Measurements from ENCODE around the gene CLOCK. TPM values are rescaled to one million over a fixed set of nuclear protein-coding genes. Genes with fewer than 3 reads are reported as not detected.
A peak's percentile ranks its signal among the peaks of the same experiment; 100 is the strongest.
"Not testable (repeated sequence)": the region's sequence is repeated elsewhere in the genome, so short reads cannot be mapped to it uniquely, and the experiment has no call there.

Gene CLOCK
- total RNA-seq, 8 experiments from 2014 or later, result 12.0 to 37.7 (median 17.5) TPM

DNA sequence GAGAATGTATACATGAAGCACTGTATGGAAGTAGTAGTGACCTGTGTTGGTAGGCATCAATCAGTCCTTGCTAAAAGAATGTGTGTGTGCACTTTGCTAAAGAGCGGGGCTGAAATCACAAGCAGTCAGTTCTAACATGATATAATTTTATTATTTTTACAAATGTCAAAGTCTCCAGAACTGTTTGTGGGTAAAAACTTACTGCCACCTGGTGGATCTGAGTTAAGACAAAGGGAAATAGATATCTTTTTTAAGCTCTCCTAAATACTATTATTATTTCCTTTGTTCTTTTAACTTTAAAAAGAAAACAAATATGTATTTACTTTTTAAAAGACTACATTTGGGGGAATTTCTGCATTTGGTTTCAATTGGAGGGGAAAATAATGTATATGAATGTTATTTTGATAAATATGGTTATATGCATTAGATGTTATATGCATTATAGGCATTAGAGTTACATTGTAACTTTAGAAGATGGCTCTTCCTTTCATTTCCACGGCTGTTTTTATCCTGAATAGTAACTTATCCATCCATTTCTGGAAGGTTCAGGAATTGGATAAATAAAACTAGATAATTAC, 7.8 kb upstream of the CLOCK start:
- no peak overlapping the region for H3K4me3 ChIP-seq
- no peaks in the 10 kb centered on the region for H3K4me1 ChIP-seq (replicated peaks in 1 of 2)
- no peak overlapping the region for H3K27ac ChIP-seq
- peak in 2 of 8 experiments; percentile 13 to 18 for ATAC-seq (replicated peaks in 6 of 8)
- 0 to 88% (median 67%) methylated on average over 1 to 2 of the region's 2 CpGs for WGBS, 10 experiments
- in situ Hi-C loops (cut with MboI; ENCODE audit: low pct_unique_long_range_greater_than_20kb in 2 of 9, low sequenced_read_pairs in 9 of 9, unreplicated experiment in 9 of 9), result loop anchor here in 1 of 9 experiments (25.0 kb wide), 1 partner anchor 183 kb away; no protein-coding TSS in a partner anchor

DNA sequence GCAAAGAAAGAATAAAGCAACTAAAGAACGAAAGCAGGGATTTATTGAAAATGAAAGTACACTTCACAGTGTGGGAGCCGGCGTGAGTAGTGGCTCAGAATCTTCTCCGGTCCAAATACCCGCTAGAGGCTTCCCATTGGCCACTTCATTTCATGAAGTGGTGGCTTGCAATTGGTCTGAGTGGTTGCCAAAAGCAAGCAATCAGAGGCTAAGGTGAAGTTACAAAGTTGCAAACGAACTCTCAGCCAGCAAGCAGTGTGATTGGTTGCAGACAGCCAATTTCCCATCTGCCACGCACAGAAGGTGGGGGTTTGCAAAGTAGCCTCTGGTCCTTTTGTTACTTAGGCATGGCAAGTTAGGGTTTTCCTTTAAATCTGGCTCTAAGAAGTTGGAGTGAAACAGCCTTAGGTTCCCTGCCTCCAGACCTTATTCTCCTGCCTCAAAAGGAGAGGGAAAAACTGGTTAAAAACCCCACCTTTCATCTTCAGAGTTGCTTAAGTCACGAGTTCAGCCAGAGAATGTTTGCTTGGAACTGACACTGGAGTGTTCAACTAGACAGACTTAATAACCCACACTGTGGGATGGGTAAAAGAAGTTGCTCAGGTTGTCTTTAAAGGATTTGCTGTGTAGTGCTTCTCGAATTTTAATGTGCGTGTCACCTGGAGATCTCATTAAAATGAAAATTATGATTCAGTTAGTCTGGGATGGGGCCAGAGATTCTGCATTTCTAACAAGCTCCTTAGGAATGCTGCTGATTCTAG, 6.9 kb upstream of the CLOCK start:
- peak in 3 of 8 experiments; percentile 97 to 98 (median 97) for ATAC-seq (replicated peaks in 6 of 8)
- Histone ChIP-seq H3K4me1 (replicated peaks in 1 of 2) (peaks cover 2% of the 10 kb centered on the region in 2 donors), H3K4me3 (no peak overlapping the region), H3K27ac (no peak overlapping the region)
- in situ Hi-C loops (cut with MboI; ENCODE audit: low pct_unique_long_range_greater_than_20kb in 2 of 9, low sequenced_read_pairs in 9 of 9, unreplicated experiment in 9 of 9), result loop anchor here in 1 of 9 experiments (25.0 kb wide), 1 partner anchor 184 kb away; no protein-coding TSS in a partner anchor
- 30 to 100% (median 73%) methylated on average over 1 to 10 of the region's 10 CpGs; no CpG with 5 or more reads in 1 of the 10 experiments for WGBS, 10 experiments

DNA sequence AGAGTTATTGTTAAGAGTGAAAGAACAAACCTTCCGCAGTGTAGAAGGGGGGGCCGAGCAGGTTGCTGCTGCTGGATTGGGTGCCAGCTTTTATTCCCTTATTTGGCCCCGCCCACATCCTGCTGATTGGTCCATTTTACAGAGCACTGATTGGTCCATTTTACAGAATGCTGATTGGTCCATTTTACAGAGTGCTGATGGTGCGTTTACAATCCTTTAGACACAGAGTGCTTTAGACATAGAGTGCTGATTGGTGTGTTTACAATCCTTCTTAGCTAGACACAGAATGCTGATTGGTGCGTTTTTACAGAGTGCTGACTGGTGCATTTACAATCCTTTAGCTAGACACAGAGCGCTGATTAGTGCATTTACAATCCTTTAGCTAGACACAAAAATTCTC, 5.3 kb upstream of the CLOCK start:
- not testable (repeated sequence) for ATAC-seq (replicated peaks in 6 of 8); H3K27ac ChIP-seq; H3K4me1 ChIP-seq (replicated peaks in 1 of 2); H3K4me3 ChIP-seq
- WGBS, 10 experiments, result 67 to 100% (median 93%) methylated on average over 1 to 6 of the region's 6 CpGs; no CpG with 5 or more reads in 3 of the 10 experiments
- in situ Hi-C loops (cut with MboI; ENCODE audit: low pct_unique_long_range_greater_than_20kb in 2 of 9, low sequenced_read_pairs in 9 of 9, unreplicated experiment in 9 of 9), result loop anchor here in 1 of 9 experiments (25.0 kb wide), 1 partner anchor 185 kb away; no protein-coding TSS in a partner anchor

DNA sequence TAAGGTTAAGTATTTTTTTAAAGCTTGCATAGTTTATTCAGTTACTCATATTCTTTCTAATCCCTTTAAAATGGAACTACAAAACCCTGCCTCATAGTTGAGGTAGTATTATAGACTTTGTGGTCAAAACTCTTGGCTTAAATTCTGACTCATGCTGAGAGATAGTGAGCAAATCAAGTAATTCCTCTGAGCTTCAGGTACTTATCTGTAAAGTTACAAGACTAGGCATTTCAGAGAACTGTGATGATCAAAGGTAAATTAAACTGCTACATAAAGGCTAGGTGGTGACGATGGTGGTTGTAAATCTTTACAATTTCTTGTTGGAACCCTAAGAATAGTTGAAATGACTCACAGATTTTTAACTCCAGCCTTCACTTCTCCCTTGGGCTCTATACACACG, 3.2 kb upstream of the CLOCK start:
- WGBS, 10 experiments, result 13 to 100% (median 67%) methylated on average over 1 to 2 of the region's 2 CpGs; no CpG with 5 or more reads in 3 of the 10 experiments
- peaks cover 8 to 9% of the 10 kb centered on the region in 2 donors for H3K4me1 ChIP-seq (replicated peaks in 1 of 2)
- ATAC-seq (replicated peaks in 6 of 8), result no peak
- no peak overlapping the region for H3K27ac ChIP-seq
- no peak overlapping the region for H3K4me3 ChIP-seq
- in situ Hi-C loops (cut with MboI; ENCODE audit: low pct_unique_long_range_greater_than_20kb in 2 of 9, low sequenced_read_pairs in 9 of 9, unreplicated experiment in 9 of 9), result loop anchor here in 1 of 9 experiments (25.0 kb wide), 1 partner anchor 187 kb away; no protein-coding TSS in a partner anchor

DNA sequence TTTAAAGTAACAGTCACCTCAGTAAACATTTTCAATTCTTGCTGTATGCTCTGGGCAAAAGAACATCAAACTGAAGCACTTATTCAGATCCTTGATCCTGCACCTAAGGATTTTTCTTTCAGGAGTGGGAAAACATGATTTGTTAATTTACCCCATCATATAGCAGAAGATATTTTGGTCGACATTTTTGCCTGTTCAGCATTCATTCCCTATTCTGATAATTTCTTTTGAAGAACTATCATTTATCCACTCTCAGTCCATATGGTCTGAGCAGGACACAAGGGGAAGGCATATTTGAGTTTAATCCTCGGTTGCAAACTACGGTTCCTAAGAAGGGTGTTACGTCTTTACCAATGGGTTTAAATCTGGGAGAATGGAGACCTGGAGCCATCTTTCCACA, 1.2 kb upstream of the CLOCK start:
- 0 to 60% (median 32%) methylated on average over 1 to 4 of the region's 4 CpGs; no CpG with 5 or more reads in 3 of the 10 experiments for WGBS, 10 experiments
- Histone ChIP-seq H3K27ac (peak overlapping the region; percentile 94 to 95), H3K4me3 (peak overlapping the region; percentile 73 to 92 (median 87)), H3K4me1 (replicated peaks in 1 of 2) (peaks cover 9 to 17% of the 10 kb centered on the region in 2 donors)
- ATAC-seq (replicated peaks in 6 of 8), result no peak
- in situ Hi-C loops (cut with MboI; ENCODE audit: low pct_unique_long_range_greater_than_20kb in 2 of 9, low sequenced_read_pairs in 9 of 9, unreplicated experiment in 9 of 9), result no loop called here

DNA sequence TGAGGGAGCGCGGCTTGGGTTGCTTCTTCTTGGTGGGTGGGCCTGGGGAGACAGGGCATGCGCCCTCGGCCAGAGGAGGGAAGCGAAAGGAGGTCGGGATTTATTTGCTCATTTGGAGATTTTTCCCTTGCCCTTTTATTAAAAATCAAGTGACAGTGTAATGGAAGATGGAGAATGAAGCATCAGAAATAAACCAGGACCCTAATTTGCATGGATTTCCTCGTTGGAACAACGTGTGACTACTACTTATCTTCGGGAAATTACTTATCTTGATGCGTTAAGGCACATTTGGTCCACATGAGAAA, 709 bp upstream of the CLOCK start:
- Histone ChIP-seq H3K4me3 (peak overlapping the region; percentile 73 to 92 (median 87)), H3K27ac (peak overlapping the region; percentile 94 to 95), H3K4me1 (replicated peaks in 1 of 2) (peaks cover 9 to 17% of the 10 kb centered on the region in 2 donors)
- in situ Hi-C loops (cut with MboI; ENCODE audit: low pct_unique_long_range_greater_than_20kb in 2 of 9, low sequenced_read_pairs in 9 of 9, unreplicated experiment in 9 of 9), result no loop called here
- peak in 5 of 8 experiments; percentile 18 to 30 (median 24) for ATAC-seq (replicated peaks in 6 of 8)
- 0 to 8% (median 1%) methylated on average over 3 to 10 of the region's 10 CpGs; no CpG with 5 or more reads in 3 of the 10 experiments for WGBS, 10 experiments

DNA sequence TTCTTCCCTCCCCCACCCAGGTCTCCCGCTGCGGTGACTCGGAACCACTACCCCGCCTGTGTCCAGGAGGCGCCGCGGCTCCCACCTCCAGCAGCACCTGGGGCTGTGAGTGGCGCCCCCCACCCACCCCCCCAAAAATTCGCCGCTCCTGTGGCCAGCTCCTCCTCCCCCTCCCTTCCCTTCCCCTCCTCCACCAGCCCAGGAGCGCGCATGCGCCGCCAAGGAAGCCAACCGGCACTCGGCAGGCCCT, 278 bp downstream of the CLOCK start:
- H3K4me1 ChIP-seq (replicated peaks in 1 of 2), result peaks cover 9 to 17% of the 10 kb centered on the region in 2 donors
- no CpG with 5 or more reads among the region's 16 CpGs for WGBS, 10 experiments
- peak in 3 of 8 experiments; percentile 34 to 68 (median 44) for ATAC-seq (replicated peaks in 6 of 8)
- H3K27ac ChIP-seq, result peak overlapping the region; percentile 94 to 95
- in situ Hi-C loops (cut with MboI; ENCODE audit: low pct_unique_long_range_greater_than_20kb in 2 of 9, low sequenced_read_pairs in 9 of 9, unreplicated experiment in 9 of 9), result no loop called here
- peak overlapping the region; percentile 73 to 92 (median 87) for H3K4me3 ChIP-seq

DNA sequence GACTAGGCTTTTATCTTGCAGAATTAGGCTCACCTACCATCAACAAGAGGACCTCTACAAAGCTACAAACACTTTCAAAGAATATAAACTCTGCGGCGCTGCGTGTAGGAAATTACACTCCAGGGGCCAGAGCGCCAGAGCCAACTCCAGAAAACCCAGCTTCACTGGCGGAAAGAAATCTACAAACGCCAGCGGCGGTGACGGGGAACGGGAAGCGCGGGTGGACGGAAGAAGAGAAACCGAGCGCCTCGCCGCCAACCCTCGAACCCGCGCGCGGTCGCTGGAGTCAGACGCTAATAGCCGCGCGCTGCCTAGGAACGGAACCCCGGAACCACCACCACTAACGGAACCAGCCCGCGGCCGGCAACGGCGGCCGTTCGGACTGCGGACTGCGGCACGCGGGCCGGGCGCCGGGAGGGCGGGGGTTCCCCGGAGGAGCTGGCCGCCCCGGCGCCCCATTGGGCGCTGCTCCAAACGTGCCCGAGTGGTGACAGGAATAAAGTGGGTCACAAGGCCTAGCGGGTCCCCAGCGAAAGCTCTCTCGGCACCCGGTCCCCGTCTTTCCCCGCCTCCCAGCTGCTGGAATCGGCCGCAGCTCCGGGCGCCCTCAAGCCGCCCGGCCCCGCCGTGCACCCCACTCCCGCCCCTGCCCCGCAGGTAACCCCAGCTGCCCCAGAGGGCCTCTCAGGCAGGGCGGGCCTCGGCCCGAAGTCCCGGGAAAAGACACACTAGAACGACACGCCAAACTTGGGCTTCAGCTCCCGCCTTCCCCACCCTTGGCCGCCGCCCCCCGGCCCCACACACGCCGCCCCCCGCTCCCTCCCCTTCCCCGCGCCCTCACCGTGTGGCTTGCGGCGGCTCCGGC, 836 bp downstream of the CLOCK start:
- 0 to 5% (median 2%) methylated on average over 1 to 18 of the region's 87 CpGs; no CpG with 5 or more reads in 2 of the 10 experiments for WGBS, 10 experiments
- ATAC-seq (replicated peaks in 6 of 8), result peak; percentile 64 to 79 (median 74)
- peaks cover 9 to 17% of the 10 kb centered on the region in 2 donors for H3K4me1 ChIP-seq (replicated peaks in 1 of 2)
- H3K4me3 ChIP-seq, result peak overlapping the region; percentile 73 to 92 (median 87)
- peak overlapping the region; percentile 94 to 95 for H3K27ac ChIP-seq
- in situ Hi-C loops (cut with MboI; ENCODE audit: low pct_unique_long_range_greater_than_20kb in 2 of 9, low sequenced_read_pairs in 9 of 9, unreplicated experiment in 9 of 9), result no loop called here

DNA sequence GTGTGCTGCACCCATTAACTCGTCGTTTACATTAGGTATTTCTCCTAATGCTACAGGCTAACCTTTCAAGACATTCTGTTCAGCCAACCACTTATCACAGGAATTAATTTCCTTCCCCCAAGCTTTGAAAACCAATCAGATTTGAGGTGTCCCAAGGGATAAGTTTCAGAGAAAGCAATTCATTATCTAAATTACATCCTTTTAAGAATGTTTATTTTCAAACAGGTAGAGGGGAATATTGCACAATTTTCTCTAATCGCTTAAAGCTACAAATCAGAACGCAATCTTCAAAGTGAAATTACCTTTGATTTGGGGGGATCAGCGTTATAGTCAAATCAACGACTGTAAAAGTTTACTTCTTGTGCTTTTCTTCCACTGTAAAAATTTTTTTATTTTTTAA, 1.6 kb downstream of the CLOCK start:
- H3K4me3 ChIP-seq, result peak overlapping the region; percentile 73 to 92 (median 87)
- in situ Hi-C loops (cut with MboI; ENCODE audit: low pct_unique_long_range_greater_than_20kb in 2 of 9, low sequenced_read_pairs in 9 of 9, unreplicated experiment in 9 of 9), result no loop called here
- WGBS, 10 experiments, result 0 to 12% (median 1%) methylated on average over 2 to 6 of the region's 6 CpGs

DNA sequence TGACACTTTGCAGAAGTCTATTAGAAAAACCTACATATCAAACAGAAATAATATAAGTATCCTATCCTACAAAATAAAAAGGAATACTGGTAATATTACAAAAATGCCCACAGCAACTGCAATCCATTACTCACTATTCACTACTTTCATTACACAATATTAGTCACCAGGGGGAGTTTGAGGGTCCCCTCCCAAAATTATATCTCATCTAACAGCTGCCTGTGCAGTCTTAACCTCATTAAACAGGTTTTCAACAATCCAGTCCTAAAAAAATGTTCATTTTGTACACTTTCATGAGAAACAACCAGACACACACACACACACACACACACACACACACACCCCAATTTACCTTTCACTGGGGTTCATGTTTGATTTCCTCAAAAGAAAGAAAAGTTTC, 2.9 kb downstream of the CLOCK start:
- ATAC-seq (replicated peaks in 6 of 8), result no peak
- Histone ChIP-seq H3K4me1 (replicated peaks in 1 of 2) (peaks cover 9 to 17% of the 10 kb centered on the region in 2 donors), H3K27ac (no peak overlapping the region), H3K4me3 (no peak overlapping the region)
- in situ Hi-C loops (cut with MboI; ENCODE audit: low pct_unique_long_range_greater_than_20kb in 2 of 9, low sequenced_read_pairs in 9 of 9, unreplicated experiment in 9 of 9), result no loop called here

More for the DNA sequence above, 1.6 kb downstream of the CLOCK start:
- peak overlapping the region; percentile 94 to 95 for H3K27ac ChIP-seq
- no peak for ATAC-seq (replicated peaks in 6 of 8)
- peaks cover 9 to 17% of the 10 kb centered on the region in 2 donors for H3K4me1 ChIP-seq (replicated peaks in 1 of 2)

DNA sequence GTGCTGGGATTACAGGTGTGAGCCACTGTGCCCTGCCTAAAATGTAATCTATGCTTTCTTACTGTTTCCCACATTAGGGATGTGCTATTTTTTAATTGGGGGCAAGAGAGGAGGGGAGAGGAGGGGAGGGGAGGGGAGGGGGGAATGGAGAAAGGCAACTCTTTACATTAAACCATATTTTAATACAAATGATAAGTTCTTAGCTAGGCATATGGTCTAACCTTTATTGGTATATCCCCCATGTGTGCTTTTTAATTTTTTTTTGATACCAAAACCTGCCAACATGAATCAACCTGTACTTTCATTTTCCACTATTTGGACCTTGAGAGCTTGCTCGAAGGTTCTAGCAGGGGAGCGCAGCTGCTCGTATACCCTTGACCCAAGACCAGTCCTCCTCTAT, 6.4 kb downstream of the CLOCK start:
- in situ Hi-C loops (cut with MboI; ENCODE audit: low pct_unique_long_range_greater_than_20kb in 2 of 9, low sequenced_read_pairs in 9 of 9, unreplicated experiment in 9 of 9), result no loop called here
- Histone ChIP-seq H3K27ac (no peak overlapping the region), H3K4me1 (replicated peaks in 1 of 2) (peaks cover 0 to 8% of the 10 kb centered on the region in 2 donors), H3K4me3 (no peak overlapping the region)
- no peak for ATAC-seq (replicated peaks in 6 of 8)
- 87 to 100% (median 100%) methylated on average over 1 to 3 of the region's 3 CpGs; no CpG with 5 or more reads in 6 of the 10 experiments for WGBS, 10 experiments

DNA sequence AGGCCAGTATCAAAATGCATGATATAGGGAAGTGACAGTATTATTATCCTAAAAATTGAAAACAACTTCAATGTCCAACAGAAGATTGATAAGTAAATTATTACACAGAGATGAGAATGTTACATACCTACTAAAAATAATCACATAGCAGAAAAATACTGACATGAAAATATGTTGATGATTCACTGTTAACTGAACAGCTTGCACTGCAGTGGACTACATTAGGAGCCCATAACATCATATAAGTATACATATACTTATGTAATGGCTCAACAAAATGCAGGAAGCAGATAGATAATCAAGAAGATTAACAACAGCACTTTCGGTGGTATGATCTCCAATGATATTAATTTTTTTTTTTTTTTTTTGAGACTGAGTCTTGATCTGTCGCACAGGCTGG, 7.1 kb downstream of the CLOCK start:
- Histone ChIP-seq H3K4me3 (no peak overlapping the region), H3K27ac (no peak overlapping the region), H3K4me1 (replicated peaks in 1 of 2) (peaks cover 0 to 6% of the 10 kb centered on the region in 2 donors)
- in situ Hi-C loops (cut with MboI; ENCODE audit: low pct_unique_long_range_greater_than_20kb in 2 of 9, low sequenced_read_pairs in 9 of 9, unreplicated experiment in 9 of 9), result no loop called here
- no peak for ATAC-seq (replicated peaks in 6 of 8)
- 33 to 100% (median 87%) methylated on average over 1 to 2 of the region's 2 CpGs; no CpG with 5 or more reads in 4 of the 10 experiments for WGBS, 10 experiments

DNA sequence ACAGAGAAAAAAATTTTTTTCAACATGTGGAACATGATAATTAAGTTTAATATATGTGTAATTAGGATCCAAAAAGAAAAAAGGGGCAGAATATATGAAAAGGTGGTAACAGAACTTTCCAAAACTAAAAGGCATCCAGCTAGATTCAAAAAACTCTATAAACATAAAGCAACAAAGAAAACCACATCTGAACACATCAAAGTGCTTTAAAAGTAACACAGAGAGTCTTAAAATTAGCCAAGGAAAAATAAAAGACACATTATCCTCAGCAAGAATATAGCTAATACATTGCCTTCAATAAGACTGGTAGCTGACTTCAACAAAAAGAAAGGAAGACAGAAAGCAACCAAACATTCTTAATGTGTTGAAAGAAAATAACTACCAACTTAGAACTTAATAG, 8.2 kb downstream of the CLOCK start:
- H3K4me3 ChIP-seq, result no peak overlapping the region
- H3K27ac ChIP-seq, result no peak overlapping the region
- no peak for ATAC-seq (replicated peaks in 6 of 8)
- no peaks in the 10 kb centered on the region for H3K4me1 ChIP-seq (replicated peaks in 1 of 2)
- in situ Hi-C loops (cut with MboI; ENCODE audit: low pct_unique_long_range_greater_than_20kb in 2 of 9, low sequenced_read_pairs in 9 of 9, unreplicated experiment in 9 of 9), result no loop called here
